ENCODE data around the gene VMAC.

- TF ChIP-seq CTCF (IDR thresholded peaks at IDR 0.05; ENCODE audit: extremely low read depth in 1 of 2, insufficient read depth in 1 of 2, low read depth in 1 of 2, low read length in 2 of 2): no peak
- TF ChIP-seq EZH2 (IDR thresholded peaks at IDR 0.05; ENCODE audit: borderline replicate concordance, low read depth, low read length, severe bottlenecking): no peak
- TF ChIP-seq POLR2A (IDR thresholded peaks at IDR 0.05; ENCODE audit: low read depth, low read length): no peak
- no peak for TF ChIP-seq POLR2AphosphoS5 (IDR thresholded peaks at IDR 0.05; ENCODE audit: insufficient read depth, low read depth, low read length)
- no peak for TF ChIP-seq MAX (IDR thresholded peaks at IDR 0.05; ENCODE audit: insufficient read depth, insufficient read length)
- TF ChIP-seq JUN (IDR thresholded peaks at IDR 0.05; ENCODE audit: borderline replicate concordance, insufficient read depth, insufficient read length, low read depth): no peak
- TF ChIP-seq FOS (IDR thresholded peaks at IDR 0.05; ENCODE audit: borderline replicate concordance, insufficient read depth, low read length): no peak
- no peak for TF ChIP-seq GATA2 (IDR thresholded peaks at IDR 0.05; ENCODE audit: insufficient read depth, insufficient read length, low read depth, low read length)
- TF ChIP-seq MYC (IDR thresholded peaks at IDR 0.05; ENCODE audit: low read depth, low read length): no peak
Measured at GRCh38 chr19:5882421-5882968, 22.2 kb upstream of the VMAC start.
